ENCODE measurements around the gene FEZF1. TPM values are rescaled to one million over a fixed set of nuclear protein-coding genes. Genes with fewer than 3 reads are reported as not detected.

FEZF1 gene
- total and polyA plus RNA-seq, 4 donors, result not detected

DNA sequence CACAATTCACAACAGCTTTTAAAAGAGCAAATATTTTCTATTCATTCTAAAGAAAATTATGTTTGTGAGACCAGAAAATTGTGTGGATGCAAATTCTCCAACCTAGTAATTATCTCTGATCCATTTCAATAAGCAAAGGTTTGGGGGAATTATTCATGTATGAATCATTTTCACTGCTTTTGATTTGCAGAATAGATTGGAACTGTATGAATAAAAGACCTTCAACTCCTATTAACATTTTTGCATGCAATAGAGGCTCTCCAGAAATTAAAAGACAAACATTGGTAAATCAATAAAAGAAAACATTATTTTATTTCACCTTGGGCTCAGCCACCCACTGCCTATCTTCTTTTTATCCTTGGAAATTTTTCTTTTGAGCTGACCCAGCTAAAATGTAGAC is 43.5 kb downstream of the FEZF1 start (continued):
- TF ChIP-seq, protein P1, sequence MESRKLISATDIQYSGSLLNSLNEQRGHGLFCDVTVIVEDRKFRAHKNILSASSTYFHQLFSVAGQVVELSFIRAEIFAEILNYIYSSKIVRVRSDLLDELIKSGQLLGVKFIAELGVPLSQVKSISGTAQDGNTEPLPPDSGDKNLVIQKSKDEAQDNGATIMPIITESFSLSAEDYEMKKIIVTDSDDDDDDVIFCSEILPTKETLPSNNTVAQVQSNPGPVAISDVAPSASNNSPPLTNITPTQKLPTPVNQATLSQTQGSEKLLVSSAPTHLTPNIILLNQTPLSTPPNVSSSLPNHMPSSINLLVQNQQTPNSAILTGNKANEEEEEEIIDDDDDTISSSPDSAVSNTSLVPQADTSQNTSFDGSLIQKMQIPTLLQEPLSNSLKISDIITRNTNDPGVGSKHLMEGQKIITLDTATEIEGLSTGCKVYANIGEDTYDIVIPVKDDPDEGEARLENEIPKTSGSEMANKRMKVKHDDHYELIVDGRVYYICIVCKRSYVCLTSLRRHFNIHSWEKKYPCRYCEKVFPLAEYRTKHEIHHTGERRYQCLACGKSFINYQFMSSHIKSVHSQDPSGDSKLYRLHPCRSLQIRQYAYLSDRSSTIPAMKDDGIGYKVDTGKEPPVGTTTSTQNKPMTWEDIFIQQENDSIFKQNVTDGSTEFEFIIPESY (IDR thresholded peaks at IDR 0.05), result no peak
- no peak for TF ChIP-seq HNF4G (IDR thresholded peaks at IDR 0.05)

DNA sequence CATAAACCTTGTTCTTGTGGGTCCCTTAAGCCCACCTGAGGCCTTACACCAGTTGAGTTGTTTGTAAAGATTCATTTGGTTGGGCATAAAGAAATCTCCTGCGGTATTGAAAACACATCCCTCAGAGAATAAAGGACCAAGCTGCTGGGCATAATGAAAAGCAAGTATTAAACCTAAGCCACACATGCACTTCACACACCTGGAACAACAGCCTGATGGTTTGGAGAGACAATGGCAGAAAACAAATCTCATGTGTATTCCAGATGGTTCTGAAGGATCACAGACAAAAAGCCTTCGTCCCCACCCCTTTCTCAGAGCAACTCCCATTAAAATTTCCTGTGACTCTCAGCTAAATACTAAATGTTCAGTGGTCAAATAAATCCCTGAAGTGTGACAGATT is 44.2 kb downstream of the FEZF1 start:
- TF ChIP-seq EGR1 (IDR thresholded peaks at IDR 0.05; ENCODE audit: low read depth in 2 of 2) (no peak), TAF1 (conservative IDR thresholded peaks at IDR 0.05) (no peak)
- TF ChIP-seq, protein P2, sequence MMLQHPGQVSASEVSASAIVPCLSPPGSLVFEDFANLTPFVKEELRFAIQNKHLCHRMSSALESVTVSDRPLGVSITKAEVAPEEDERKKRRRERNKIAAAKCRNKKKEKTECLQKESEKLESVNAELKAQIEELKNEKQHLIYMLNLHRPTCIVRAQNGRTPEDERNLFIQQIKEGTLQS (IDR thresholded peaks at IDR 0.05), result no peak
- Histone ChIP-seq H3K4me3 (ENCODE audit: low read depth in 1 of 3, low read length in 3 of 3) (no peak overlapping the region), H3K9me3 (ENCODE audit: control insufficient read depth in 4 of 4, low read length in 3 of 4) (peaks cover 0 to 1% (median 0%) of the 10 kb centered on the region in 4 donors), H3K27me3 (ENCODE audit: control insufficient read depth in 4 of 4, insufficient read depth in 4 of 4, low read length in 3 of 4) (peaks cover 0 to 7% (median 3%) of the 10 kb centered on the region in 4 donors), H3K36me3 (ENCODE audit: control insufficient read depth in 4 of 4, insufficient read depth in 3 of 4, low read depth in 1 of 4, low read length in 3 of 4) (no peaks in the 10 kb centered on the region), H3K4me1 (ENCODE audit: control insufficient read depth in 4 of 4, insufficient read depth in 4 of 4, low read length in 3 of 4) (no peaks in the 10 kb centered on the region), H3K27ac (ENCODE audit: low read depth in 1 of 2, low read length in 2 of 2) (no peak overlapping the region), H3K9ac (ENCODE audit: low read depth in 1 of 2, low read length in 2 of 2) (no peak overlapping the region)
- no peak for DNase-seq (ENCODE audit: low spot score)
- WGBS, result 34% methylated on average over 2 of the region's 2 CpGs

DNA sequence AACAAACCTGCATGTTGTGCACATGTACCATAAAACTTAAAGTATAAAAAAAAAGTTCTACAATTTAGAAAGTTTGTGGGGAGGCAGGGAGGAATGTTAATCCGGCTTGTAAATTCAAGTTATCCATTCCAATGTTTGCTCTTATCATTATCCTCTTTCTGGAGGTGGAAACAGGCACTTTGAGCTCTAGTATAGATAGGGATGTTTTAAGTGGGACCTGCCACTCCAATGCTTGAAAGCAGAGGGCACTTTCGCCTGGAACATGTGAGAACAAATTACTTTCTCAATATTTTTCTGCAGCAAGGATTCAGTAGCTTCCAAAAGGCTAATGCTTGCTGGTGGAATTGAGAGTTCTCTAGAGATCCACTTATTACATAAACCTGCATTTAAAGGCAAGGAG is 45.6 kb downstream of the FEZF1 start:
- WGBS, result 64% methylated on average over 2 of the region's 2 CpGs
- no peak for TF ChIP-seq FOXA1 (IDR thresholded peaks at IDR 0.05)
- no peak for TF ChIP-seq RXRA (IDR thresholded peaks at IDR 0.05)
- no peak for TF ChIP-seq SP1 (IDR thresholded peaks at IDR 0.05)
- TF ChIP-seq EGR1 (IDR thresholded peaks at IDR 0.05; ENCODE audit: low read depth in 2 of 2), result no peak
- no peak for TF ChIP-seq NR2F2 (IDR thresholded peaks at IDR 0.05)
- TF ChIP-seq, protein P3, sequence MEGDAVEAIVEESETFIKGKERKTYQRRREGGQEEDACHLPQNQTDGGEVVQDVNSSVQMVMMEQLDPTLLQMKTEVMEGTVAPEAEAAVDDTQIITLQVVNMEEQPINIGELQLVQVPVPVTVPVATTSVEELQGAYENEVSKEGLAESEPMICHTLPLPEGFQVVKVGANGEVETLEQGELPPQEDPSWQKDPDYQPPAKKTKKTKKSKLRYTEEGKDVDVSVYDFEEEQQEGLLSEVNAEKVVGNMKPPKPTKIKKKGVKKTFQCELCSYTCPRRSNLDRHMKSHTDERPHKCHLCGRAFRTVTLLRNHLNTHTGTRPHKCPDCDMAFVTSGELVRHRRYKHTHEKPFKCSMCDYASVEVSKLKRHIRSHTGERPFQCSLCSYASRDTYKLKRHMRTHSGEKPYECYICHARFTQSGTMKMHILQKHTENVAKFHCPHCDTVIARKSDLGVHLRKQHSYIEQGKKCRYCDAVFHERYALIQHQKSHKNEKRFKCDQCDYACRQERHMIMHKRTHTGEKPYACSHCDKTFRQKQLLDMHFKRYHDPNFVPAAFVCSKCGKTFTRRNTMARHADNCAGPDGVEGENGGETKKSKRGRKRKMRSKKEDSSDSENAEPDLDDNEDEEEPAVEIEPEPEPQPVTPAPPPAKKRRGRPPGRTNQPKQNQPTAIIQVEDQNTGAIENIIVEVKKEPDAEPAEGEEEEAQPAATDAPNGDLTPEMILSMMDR (IDR thresholded peaks at IDR 0.05; ENCODE audit: low read depth, low read length, missing input control), result no peak
- no peak for TF ChIP-seq GABPA (IDR thresholded peaks at IDR 0.05 in 1 of 2, conservative IDR thresholded peaks at IDR 0.05 in 1 of 2)
- TF ChIP-seq YY1 (IDR thresholded peaks at IDR 0.05), result no peak
- TF ChIP-seq JUND (IDR thresholded peaks at IDR 0.05), result no peak
- no peak for TF ChIP-seq FOXA2 (IDR thresholded peaks at IDR 0.05)

DNA sequence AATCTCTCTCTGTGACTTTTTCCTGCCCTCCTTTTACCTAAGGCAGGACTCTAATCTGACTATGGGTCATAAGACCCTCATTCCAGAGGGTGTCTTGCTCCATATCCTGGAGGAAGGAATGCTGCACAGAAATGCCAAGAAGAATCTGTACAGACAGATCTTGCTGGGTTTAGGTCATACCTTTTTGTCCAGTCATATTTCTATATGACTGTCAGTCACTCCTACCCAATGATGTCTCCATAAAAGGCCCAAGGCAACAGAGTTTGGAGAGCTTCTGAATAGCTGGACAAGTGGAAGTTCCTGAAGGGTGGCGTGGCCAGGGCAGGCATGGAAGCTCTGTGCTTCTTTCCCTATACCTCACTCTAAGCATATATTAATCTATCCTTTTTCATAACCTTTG is 47.5 kb downstream of the FEZF1 start:
- H3K9me3 ChIP-seq (ENCODE audit: control insufficient read depth in 4 of 4, low read length in 3 of 4), result no peaks in the 10 kb centered on the region
- no peaks in the 10 kb centered on the region for H3K4me1 ChIP-seq (ENCODE audit: control insufficient read depth in 4 of 4, insufficient read depth in 4 of 4, low read length in 3 of 4)
- no peak overlapping the region for H3K4me3 ChIP-seq (ENCODE audit: low read depth in 1 of 3, low read length in 3 of 3)
- 75% methylated on average over 1 of the region's 1 CpG for WGBS
- H3K9ac ChIP-seq (ENCODE audit: low read depth in 1 of 2, low read length in 2 of 2), result no peak overlapping the region
- no peak for DNase-seq (ENCODE audit: low spot score)
- H3K27me3 ChIP-seq (ENCODE audit: control insufficient read depth in 4 of 4, insufficient read depth in 4 of 4, low read length in 3 of 4), result peaks cover 0 to 7% (median 4%) of the 10 kb centered on the region in 4 donors
- no peak overlapping the region for H3K27ac ChIP-seq (ENCODE audit: low read depth in 1 of 2, low read length in 2 of 2)
- no peaks in the 10 kb centered on the region for H3K36me3 ChIP-seq (ENCODE audit: control insufficient read depth in 4 of 4, insufficient read depth in 3 of 4, low read depth in 1 of 4, low read length in 3 of 4)
- TF ChIP-seq HNF4G (IDR thresholded peaks at IDR 0.05), result no peak
- TF ChIP-seq, protein P3 (IDR thresholded peaks at IDR 0.05; ENCODE audit: low read depth, low read length, missing input control), result no peak
- TF ChIP-seq, protein P2 (IDR thresholded peaks at IDR 0.05), result no peak
- no peak for TF ChIP-seq GABPA (IDR thresholded peaks at IDR 0.05 in 1 of 2, conservative IDR thresholded peaks at IDR 0.05 in 1 of 2)
- no peak for TF ChIP-seq FOXA2 (IDR thresholded peaks at IDR 0.05)
- TF ChIP-seq SP1 (IDR thresholded peaks at IDR 0.05), result no peak
- TF ChIP-seq, protein P4, sequence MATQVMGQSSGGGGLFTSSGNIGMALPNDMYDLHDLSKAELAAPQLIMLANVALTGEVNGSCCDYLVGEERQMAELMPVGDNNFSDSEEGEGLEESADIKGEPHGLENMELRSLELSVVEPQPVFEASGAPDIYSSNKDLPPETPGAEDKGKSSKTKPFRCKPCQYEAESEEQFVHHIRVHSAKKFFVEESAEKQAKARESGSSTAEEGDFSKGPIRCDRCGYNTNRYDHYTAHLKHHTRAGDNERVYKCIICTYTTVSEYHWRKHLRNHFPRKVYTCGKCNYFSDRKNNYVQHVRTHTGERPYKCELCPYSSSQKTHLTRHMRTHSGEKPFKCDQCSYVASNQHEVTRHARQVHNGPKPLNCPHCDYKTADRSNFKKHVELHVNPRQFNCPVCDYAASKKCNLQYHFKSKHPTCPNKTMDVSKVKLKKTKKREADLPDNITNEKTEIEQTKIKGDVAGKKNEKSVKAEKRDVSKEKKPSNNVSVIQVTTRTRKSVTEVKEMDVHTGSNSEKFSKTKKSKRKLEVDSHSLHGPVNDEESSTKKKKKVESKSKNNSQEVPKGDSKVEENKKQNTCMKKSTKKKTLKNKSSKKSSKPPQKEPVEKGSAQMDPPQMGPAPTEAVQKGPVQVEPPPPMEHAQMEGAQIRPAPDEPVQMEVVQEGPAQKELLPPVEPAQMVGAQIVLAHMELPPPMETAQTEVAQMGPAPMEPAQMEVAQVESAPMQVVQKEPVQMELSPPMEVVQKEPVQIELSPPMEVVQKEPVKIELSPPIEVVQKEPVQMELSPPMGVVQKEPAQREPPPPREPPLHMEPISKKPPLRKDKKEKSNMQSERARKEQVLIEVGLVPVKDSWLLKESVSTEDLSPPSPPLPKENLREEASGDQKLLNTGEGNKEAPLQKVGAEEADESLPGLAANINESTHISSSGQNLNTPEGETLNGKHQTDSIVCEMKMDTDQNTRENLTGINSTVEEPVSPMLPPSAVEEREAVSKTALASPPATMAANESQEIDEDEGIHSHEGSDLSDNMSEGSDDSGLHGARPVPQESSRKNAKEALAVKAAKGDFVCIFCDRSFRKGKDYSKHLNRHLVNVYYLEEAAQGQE (IDR thresholded peaks at IDR 0.05), result no peak

More for the DNA sequence above, 45.6 kb downstream of the FEZF1 start:
- Histone ChIP-seq H3K27ac (ENCODE audit: low read depth in 1 of 2, low read length in 2 of 2) (no peak overlapping the region), H3K9me3 (ENCODE audit: control insufficient read depth in 4 of 4, low read length in 3 of 4) (peaks cover 0 to 1% (median 0%) of the 10 kb centered on the region in 4 donors), H3K9ac (ENCODE audit: low read depth in 1 of 2, low read length in 2 of 2) (no peak overlapping the region), H3K36me3 (ENCODE audit: control insufficient read depth in 4 of 4, insufficient read depth in 3 of 4, low read depth in 1 of 4, low read length in 3 of 4) (no peaks in the 10 kb centered on the region), H3K4me1 (ENCODE audit: control insufficient read depth in 4 of 4, insufficient read depth in 4 of 4, low read length in 3 of 4) (no peaks in the 10 kb centered on the region), H3K4me3 (ENCODE audit: low read depth in 1 of 3, low read length in 3 of 3) (no peak overlapping the region), H3K27me3 (ENCODE audit: control insufficient read depth in 4 of 4, insufficient read depth in 4 of 4, low read length in 3 of 4) (peaks cover 0 to 7% (median 4%) of the 10 kb centered on the region in 4 donors)
- DNase-seq (ENCODE audit: low spot score), result no peak

All from liver (tissue), 9 donors.